GM19099 (cell line): Measurements from ENCODE around the gene VSTM1.

ENCODE experiments used
- POLR2A ChIP-seq: IDR thresholded peaks from 3 replicates; pipeline ENCODE4 v1.6.1; 2011; ENCODE audit warnings: low read depth; ENCODE audit not compliant: insufficient read length; ENCODE audit errors: extremely low read depth

VSTM1 gene

DNA sequence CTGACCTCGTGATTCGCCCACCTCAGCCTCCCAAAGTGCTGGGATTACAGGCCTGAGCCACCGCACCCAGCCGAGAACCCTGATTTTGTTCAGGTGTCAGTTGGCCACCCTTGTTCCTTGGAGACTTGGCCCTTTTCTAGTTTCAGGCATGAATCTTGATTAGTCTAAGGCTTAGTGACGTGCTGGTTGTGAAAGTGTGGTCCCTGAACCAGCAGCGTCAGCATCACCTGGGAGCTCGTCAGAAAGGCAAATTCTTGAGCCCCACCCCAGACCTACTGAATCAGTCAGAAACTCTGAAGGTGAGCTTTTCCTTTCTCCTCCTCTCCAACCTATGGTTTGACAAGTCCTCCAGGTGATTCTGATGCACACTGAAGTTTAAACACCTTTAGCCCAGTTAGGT lies 37.0 kb downstream of the VSTM1 start:
- no peak for TF ChIP-seq POLR2A

DNA sequence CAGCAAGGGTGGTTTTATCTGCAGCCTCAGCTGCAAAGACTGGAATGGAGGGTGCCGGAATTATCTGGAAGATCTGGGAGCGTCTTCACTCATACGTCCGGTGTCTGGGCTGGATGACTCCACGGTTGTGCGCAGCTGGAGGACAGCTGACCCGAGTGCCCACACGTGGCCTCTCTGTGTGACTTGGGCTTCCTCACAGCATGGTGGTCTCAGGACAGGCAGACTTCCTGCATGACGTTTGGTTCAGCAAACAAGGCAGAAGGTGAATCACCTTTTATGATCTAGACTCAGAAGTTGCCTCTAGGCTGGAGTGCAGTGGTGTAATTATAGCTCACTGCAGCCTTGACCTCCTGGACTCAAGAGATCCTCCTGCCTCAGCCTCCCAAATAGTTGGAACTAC lies 39.0 kb downstream of the VSTM1 start:
- TF ChIP-seq POLR2A = no peak

GRCh38 chr19:54023191-54023590 lies 40.5 kb downstream of the VSTM1 start:
- TF ChIP-seq POLR2A = no peak

DNA sequence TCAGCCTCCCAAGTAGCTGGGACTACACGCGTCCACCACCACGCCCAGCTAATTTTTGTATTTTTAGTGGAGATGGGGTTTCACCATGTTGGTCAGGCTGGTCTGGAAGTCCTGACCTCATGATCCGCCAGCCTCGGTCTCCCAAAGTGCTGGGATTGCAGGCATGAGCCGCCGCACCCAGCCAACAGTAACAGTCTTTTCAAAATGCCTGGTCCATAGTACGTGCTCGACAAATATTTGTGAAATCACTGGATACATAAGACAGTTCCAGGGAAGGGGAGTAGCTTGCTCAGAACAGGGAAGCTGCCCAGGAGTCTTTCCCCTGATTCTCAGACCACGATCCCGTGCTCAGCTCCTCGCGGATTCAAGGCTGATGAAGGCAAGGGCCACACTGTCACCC lies 41.8 kb downstream of the VSTM1 start:
- TF ChIP-seq POLR2A = no peak

GRCh38 chr19:54021363-54021762 lies 42.3 kb downstream of the VSTM1 start:
- no peak for TF ChIP-seq POLR2A

- TF ChIP-seq POLR2A = no peak
Measured at GRCh38 chr19:54017261-54017660, 46.4 kb downstream of the VSTM1 start.

DNA sequence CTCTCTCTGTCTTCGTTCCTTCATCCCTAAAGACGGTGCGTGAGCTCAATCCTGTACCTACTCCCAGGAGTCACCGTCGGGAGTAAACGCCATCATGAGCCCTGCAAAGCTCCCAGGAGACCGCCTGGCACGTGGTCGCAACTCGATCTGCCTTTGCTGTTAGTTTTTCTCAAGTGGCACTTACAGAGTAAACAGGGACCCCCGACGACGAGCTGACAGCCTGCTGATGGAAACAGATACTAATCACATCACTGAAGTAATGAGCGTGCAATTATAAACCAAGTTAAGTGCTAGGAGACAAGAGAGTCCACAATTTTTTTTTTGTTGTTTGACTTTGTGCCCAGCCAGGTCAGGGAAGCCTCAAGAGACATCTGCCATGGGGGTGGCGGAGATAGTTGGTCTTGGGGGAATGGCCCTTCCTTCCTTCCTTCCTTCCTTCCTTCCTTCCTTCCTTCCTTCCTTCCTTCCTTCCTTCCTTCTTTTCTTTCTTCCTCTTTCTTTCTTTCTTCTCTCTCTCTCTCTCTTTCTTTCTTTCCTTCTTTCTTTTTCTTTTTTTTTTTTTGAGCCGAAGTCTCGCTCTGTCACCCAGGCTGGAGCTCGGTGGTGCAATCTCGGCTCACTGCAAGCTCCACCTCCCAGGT lies 48.7 kb downstream of the VSTM1 start:
- no peak for TF ChIP-seq POLR2A

- no peak for TF ChIP-seq POLR2A
Measured at GRCh38 chr19:54013866-54014265, 49.8 kb downstream of the VSTM1 start.

GRCh38 chr19:54011507-54012211 lies 52.0 kb downstream of the VSTM1 start:
- no peak for TF ChIP-seq POLR2A

DNA sequence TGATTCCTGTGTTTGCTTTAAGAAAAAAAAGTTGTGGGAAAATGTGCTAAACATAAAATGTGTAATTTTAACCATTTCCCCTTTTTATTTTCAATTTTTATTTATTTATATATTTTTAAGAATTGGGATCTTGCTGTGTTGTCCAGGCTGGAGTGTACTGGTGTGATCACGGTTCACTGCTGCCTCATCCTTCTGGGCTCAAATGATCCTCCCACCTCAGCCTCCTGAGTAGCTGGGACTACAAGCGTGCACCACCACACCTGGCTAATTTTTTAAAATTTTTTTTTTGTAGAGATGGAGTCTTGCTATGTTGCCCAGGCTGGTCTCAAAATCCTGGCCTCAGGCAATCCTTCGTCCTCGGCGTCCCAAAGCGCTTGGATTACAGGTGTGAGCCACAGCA lies 53.2 kb downstream of the VSTM1 start:
- no peak for TF ChIP-seq POLR2A

- no peak for TF ChIP-seq POLR2A
Measured at GRCh38 chr19:54009440-54009839, 54.3 kb downstream of the VSTM1 start.

GRCh38 chr19:54002495-54003315 lies 61.0 kb downstream of the VSTM1 start:
- TF ChIP-seq POLR2A = no peak

DNA sequence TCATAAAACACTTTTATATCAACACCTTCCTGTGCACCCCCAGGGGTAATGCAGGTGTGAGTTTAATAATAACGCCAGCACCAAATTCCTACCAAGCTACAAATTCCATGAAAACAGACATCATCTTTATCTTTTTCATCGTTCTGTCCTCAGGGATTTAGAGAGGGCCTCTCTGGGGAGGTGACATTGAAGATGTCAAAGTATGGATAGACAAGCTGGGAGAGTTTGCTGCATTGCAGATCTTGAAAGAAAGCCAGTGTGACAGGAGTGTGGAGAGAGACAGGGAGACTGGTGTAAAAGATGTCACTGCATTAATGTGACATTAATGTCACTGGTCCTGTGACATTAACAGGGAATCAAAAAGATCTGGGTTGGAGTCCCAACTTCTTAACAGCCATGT lies 62.2 kb downstream of the VSTM1 start:
- TF ChIP-seq POLR2A = no peak

- TF ChIP-seq POLR2A = no peak
Measured at GRCh38 chr19:53999694-54000093, 64.0 kb downstream of the VSTM1 start.

DNA sequence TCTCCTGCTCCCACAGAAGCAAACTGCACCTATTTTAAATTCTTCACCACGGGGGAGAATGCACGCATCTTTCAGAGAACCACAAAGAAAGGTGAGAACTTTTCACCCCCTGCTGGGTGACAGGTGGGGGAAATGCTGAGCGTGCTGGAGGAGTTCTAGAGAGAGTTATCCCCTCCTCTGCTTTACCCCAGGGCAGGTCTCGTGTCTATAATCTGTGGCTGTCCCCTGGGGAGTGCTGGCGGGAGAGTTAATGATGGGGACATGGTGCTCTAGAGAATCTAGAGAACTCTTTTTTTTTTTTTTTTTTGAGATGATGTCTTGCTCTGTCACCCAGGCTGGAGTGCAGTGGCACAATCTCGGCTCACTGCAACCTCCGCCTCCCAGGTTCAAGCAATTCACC lies 65.5 kb downstream of the VSTM1 start:
- TF ChIP-seq POLR2A = no peak

GRCh38 chr19:53994811-53995210 lies 68.9 kb downstream of the VSTM1 start:
- TF ChIP-seq POLR2A = no peak
